Lung (tissue), 12 donors: ENCODE results near the gene TENM4. TPM values are rescaled to one million over a fixed set of nuclear protein-coding genes. Genes with fewer than 3 reads are reported as not detected.

Experiments
- ATAC-seq: fragments of 200-7000 bp; cut with Tn5 transposase; one replicate; pipeline ENCODE4 v1.9.1; 2020; ENCODE audit warnings: moderate number of reproducible peaks; ENCODE audit not compliant: insufficient read depth, low FRiP score
- DNase-seq, 3 donors: peaks; one replicate each; pipeline ENCODE4 v3.0.0-alpha.2; 2013 to 2017
- H3K27ac ChIP-seq, 2 donors: one replicate each; pipeline ENCODE4 v1.5.1; 2013; ENCODE audit warnings: mild to moderate bottlenecking in 2 of 2, moderate library complexity in 2 of 2, control low read depth in 1 of 2, inconsistent platforms in 1 of 2, low read depth in 1 of 2, low read length in 1 of 2
- H3K27me3 ChIP-seq, 3 donors: one replicate each; pipeline ENCODE4 v1.5.1; 2013; ENCODE audit warnings: low read length in 2 of 3; ENCODE audit not compliant: control insufficient read depth in 3 of 3, insufficient read depth in 3 of 3
- H3K36me3 ChIP-seq, 4 donors: one replicate each; pipeline ENCODE4 v1.5.1; 2013; ENCODE audit warnings: low read length in 4 of 4, mild to moderate bottlenecking in 1 of 4, moderate library complexity in 1 of 4; ENCODE audit not compliant: control insufficient read depth in 4 of 4, insufficient read depth in 4 of 4
- H3K4me1 ChIP-seq, 5 donors: one replicate each; pipeline ENCODE4 v1.5.1; 2013; ENCODE audit warnings: low read length in 5 of 5, mild to moderate bottlenecking in 2 of 5, moderate library complexity in 1 of 5; ENCODE audit not compliant: control insufficient read depth in 5 of 5, insufficient read depth in 5 of 5
- H3K4me3 ChIP-seq: one replicate; pipeline ENCODE4 v1.5.1; 2013; ENCODE audit warnings: mild to moderate bottlenecking, control low read depth, moderate library complexity
- H3K9ac ChIP-seq, 2 donors: one replicate each; pipeline ENCODE4 v1.5.1; 2013; ENCODE audit warnings: low read length in 2 of 2, control low read depth in 1 of 2; ENCODE audit not compliant: insufficient read depth in 1 of 2
- H3K9me3 ChIP-seq, 4 donors: one replicate each; pipeline ENCODE4 v1.5.1; 2013; ENCODE audit warnings: low read length in 3 of 4, mild to moderate bottlenecking in 1 of 4, moderate library complexity in 1 of 4; ENCODE audit not compliant: control insufficient read depth in 4 of 4, insufficient read depth in 3 of 4
- WGBS, 2 donors: extraction: QIAGEN DNeasy Blood & Tissue Kit; methylation state at CpG; one replicate each; pipeline ENCODE4 v1.1.7; 2013; 5-methylcytosine and 5-hydroxymethylcytosine counted together
- polyA plus RNA-seq, 2 donors: library from polyadenylated mRNA; stranded (reverse); fragments of 200-250 nt; gene quantifications; one replicate each; pipeline ENCODE4 v1.2.1, GENCODE V29; 2013
- total RNA-seq, 2 donors: library from RNA; depleted of rRNA in 1 of 2; stranded (reverse); fragments of >200 nt in 1 of 2; gene quantifications; one replicate each; pipeline ENCODE4 v1.2.1, GENCODE V29; 2014 to 2021
- TF ChIP-seq, protein P1 (sequence below): IDR thresholded peaks from 2 replicates; pipeline ENCODE4 v1.5.1; 2012; ENCODE audit warnings: mild to moderate bottlenecking; ENCODE audit errors: control extremely low read depth, extremely low read depth
- donor health status: control.
- donor health status: control.
- donor health status: Bipolar disorder and iron deficiency.
- donor health status: healthy.
- donor health status: DM: yes; HTN: yes; CAD: no.

The TENM4 gene
- total and polyA plus RNA-seq, 4 donors: 0.28 to 16.4 (median 3.2) TPM

DNA sequence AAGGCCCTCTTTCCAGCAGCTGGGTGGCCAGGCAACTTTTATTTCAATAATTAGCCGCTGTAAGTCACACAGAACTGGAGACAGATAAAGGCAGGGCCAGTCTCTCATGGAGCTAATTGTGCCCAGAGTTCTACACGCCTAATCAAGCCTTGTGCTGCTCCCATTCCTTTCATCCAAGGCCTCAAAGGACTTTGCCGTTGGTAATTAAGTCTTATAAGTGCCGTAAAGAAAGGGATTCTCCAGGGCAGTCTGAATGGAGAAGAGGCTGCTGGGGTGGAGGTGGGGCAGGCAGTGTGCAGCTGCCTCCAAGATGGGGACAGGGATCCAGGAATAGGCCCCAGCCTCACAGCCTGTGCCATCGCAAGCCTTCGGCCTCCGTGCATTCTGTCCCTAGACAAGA is 357.9 kb downstream of the TENM4 start:
- no peak for ATAC-seq
- Histone ChIP-seq H3K27me3 (no peaks in the 10 kb centered on the region), H3K4me3 (no peak overlapping the region), H3K4me1 (peaks cover 0 to 43% (median 21%) of the 10 kb centered on the region in 5 donors), H3K9ac (no peak overlapping the region), H3K36me3 (no peaks in the 10 kb centered on the region), H3K9me3 (no peaks in the 10 kb centered on the region), H3K27ac (no peak overlapping the region)
- TF ChIP-seq, protein P1, sequence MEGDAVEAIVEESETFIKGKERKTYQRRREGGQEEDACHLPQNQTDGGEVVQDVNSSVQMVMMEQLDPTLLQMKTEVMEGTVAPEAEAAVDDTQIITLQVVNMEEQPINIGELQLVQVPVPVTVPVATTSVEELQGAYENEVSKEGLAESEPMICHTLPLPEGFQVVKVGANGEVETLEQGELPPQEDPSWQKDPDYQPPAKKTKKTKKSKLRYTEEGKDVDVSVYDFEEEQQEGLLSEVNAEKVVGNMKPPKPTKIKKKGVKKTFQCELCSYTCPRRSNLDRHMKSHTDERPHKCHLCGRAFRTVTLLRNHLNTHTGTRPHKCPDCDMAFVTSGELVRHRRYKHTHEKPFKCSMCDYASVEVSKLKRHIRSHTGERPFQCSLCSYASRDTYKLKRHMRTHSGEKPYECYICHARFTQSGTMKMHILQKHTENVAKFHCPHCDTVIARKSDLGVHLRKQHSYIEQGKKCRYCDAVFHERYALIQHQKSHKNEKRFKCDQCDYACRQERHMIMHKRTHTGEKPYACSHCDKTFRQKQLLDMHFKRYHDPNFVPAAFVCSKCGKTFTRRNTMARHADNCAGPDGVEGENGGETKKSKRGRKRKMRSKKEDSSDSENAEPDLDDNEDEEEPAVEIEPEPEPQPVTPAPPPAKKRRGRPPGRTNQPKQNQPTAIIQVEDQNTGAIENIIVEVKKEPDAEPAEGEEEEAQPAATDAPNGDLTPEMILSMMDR: no peak
- WGBS, 2 donors: 79 to 82% methylated on average over 7 of the region's 7 CpGs
- no peak for DNase-seq

DNA sequence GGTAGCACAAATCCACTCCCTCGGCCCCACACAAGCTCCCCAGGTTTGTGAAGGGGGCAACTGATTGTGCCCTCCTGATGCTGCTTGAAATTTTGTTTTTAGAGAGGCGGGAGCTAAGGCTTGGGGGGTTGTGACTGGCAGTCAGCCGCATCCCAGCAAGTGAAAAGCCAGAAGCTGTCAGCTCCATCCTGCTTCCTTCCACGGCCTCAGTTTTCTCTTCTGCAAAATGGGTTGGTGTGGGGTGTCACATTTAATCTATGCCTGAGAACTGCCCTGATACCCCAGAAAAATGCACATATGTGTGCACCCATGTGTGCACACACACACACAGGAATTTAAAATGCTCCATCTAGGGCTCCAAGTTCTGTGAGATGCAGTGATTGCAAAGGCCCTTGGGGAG is 358.6 kb downstream of the TENM4 start:
- Histone ChIP-seq H3K4me3 (no peak overlapping the region), H3K9me3 (no peaks in the 10 kb centered on the region), H3K4me1 (peaks cover 0 to 43% (median 20%) of the 10 kb centered on the region in 5 donors), H3K9ac (no peak overlapping the region), H3K27ac (no peak overlapping the region), H3K27me3 (no peaks in the 10 kb centered on the region), H3K36me3 (no peaks in the 10 kb centered on the region)
- ATAC-seq: no peak
- TF ChIP-seq, protein P1: no peak
- DNase-seq: no peak
- 92 to 95% methylated on average over 4 of the region's 4 CpGs for WGBS, 2 donors

- no peak for DNase-seq
- ATAC-seq: no peak
- no peak overlapping the region for H3K4me3 ChIP-seq
- 83 to 84% methylated on average over 7 of the region's 7 CpGs for WGBS, 2 donors
- TF ChIP-seq, protein P1: no peak
- H3K36me3 ChIP-seq: no peaks in the 10 kb centered on the region
- H3K27ac ChIP-seq: no peak overlapping the region
- H3K9ac ChIP-seq: no peak overlapping the region
- no peaks in the 10 kb centered on the region for H3K27me3 ChIP-seq
- no peaks in the 10 kb centered on the region for H3K9me3 ChIP-seq
- H3K4me1 ChIP-seq: peaks cover 0 to 43% (median 15%) of the 10 kb centered on the region in 5 donors
Observed at GRCh38 chr11:79081471-79082031, 359.3 kb downstream of the TENM4 start.

DNA sequence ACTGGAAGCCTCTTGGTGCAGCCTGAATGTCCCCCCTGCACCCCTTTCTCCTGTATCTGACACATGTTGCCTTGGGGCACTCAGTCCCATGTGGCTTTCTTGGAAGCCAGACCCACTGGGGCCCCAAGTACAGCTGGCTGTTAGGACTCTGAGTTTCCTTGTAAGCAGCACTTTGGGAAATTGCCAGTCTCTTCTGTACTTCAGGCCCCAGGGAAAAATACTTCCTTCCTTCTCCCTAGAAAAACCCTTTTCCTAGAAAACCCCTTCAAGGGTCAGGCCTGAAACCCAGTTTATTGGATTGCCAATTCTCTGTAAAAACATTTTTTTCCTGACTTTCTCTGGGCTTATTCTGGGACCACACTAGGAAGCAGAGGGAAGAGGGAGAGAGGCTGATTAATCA is 360.3 kb downstream of the TENM4 start:
- DNase-seq: peak; percentile 52 to 91 (median 79)
- no peak for ATAC-seq
- Histone ChIP-seq H3K27ac (no peak overlapping the region), H3K9ac (no peak overlapping the region), H3K4me3 (no peak overlapping the region), H3K27me3 (no peaks in the 10 kb centered on the region), H3K4me1 (peaks cover 0 to 43% (median 15%) of the 10 kb centered on the region in 5 donors), H3K9me3 (no peaks in the 10 kb centered on the region), H3K36me3 (no peaks in the 10 kb centered on the region)
- TF ChIP-seq, protein P1: no peak
